Measurements from ENCODE around the gene ROBO1. TPM values are rescaled to one million over a fixed set of nuclear protein-coding genes. Genes with fewer than 3 reads are reported as not detected.

ROBO1 gene
- total RNA-seq, 1 donor from 2014 or later = 43.7 TPM

GRCh38 chr3:78917536-78917935 is 850.3 kb downstream of the ROBO1 start:
- H3K4me3 Mint-ChIP-seq (ENCODE audit: unreplicated experiment) = no peak overlapping the region
- H3K27me3 Mint-ChIP-seq (ENCODE audit: low read depth) = no peaks in the 10 kb centered on the region
- H3K27ac Mint-ChIP-seq (ENCODE audit: unreplicated experiment) = peak overlapping the region; percentile 86
- H3K4me1 Mint-ChIP-seq (ENCODE audit: low read depth) = peaks cover 29% of the 10 kb centered on the region
- DNase-seq (ENCODE audit: low spot score) = no peak
- TF ChIP-seq CTCF (IDR thresholded peaks at IDR 0.05) = no peak
- no peaks in the 10 kb centered on the region for H3K9me3 Mint-ChIP-seq (ENCODE audit: low read depth)
- H3K36me3 Mint-ChIP-seq (ENCODE audit: low read depth) = no peaks in the 10 kb centered on the region

- no peak overlapping the region for H3K27ac Mint-ChIP-seq (ENCODE audit: unreplicated experiment)
- H3K4me1 Mint-ChIP-seq (ENCODE audit: low read depth) = peaks cover 21% of the 10 kb centered on the region
- DNase-seq (ENCODE audit: low spot score) = no peak
- H3K9me3 Mint-ChIP-seq (ENCODE audit: low read depth) = no peaks in the 10 kb centered on the region
- no peak overlapping the region for H3K4me3 Mint-ChIP-seq (ENCODE audit: unreplicated experiment)
- TF ChIP-seq CTCF (IDR thresholded peaks at IDR 0.05) = no peak
- H3K36me3 Mint-ChIP-seq (ENCODE audit: low read depth) = no peaks in the 10 kb centered on the region
- no peaks in the 10 kb centered on the region for H3K27me3 Mint-ChIP-seq (ENCODE audit: low read depth)
Observed at GRCh38 chr3:78913711-78914110, 854.1 kb downstream of the ROBO1 start.

GRCh38 chr3:78912687-78913086 is 855.1 kb downstream of the ROBO1 start:
- Mint-ChIP-seq H3K4me3 (ENCODE audit: unreplicated experiment) (no peak overlapping the region), H3K27me3 (ENCODE audit: low read depth) (no peaks in the 10 kb centered on the region), H3K36me3 (ENCODE audit: low read depth) (no peaks in the 10 kb centered on the region), H3K4me1 (ENCODE audit: low read depth) (peaks cover 10% of the 10 kb centered on the region), H3K9me3 (ENCODE audit: low read depth) (no peaks in the 10 kb centered on the region), H3K27ac (ENCODE audit: unreplicated experiment) (no peak overlapping the region)
- TF ChIP-seq CTCF (IDR thresholded peaks at IDR 0.05) = no peak
- DNase-seq (ENCODE audit: low spot score) = no peak

- Mint-ChIP-seq H3K27ac (ENCODE audit: unreplicated experiment) (no peak overlapping the region), H3K4me3 (ENCODE audit: unreplicated experiment) (no peak overlapping the region)
Observed at GRCh38 chr3:78912259-78912658, 855.5 kb downstream of the ROBO1 start.

GRCh38 chr3:78911394-78911793 is 856.4 kb downstream of the ROBO1 start:
- no peaks in the 10 kb centered on the region for H3K36me3 Mint-ChIP-seq (ENCODE audit: low read depth)
- no peaks in the 10 kb centered on the region for H3K27me3 Mint-ChIP-seq (ENCODE audit: low read depth)
- H3K4me1 Mint-ChIP-seq (ENCODE audit: low read depth) = peaks cover 14% of the 10 kb centered on the region
- peaks cover 6% of the 10 kb centered on the region for H3K9me3 Mint-ChIP-seq (ENCODE audit: low read depth)
- no peak overlapping the region for H3K4me3 Mint-ChIP-seq (ENCODE audit: unreplicated experiment)
- no peak for TF ChIP-seq CTCF (IDR thresholded peaks at IDR 0.05)
- no peak overlapping the region for H3K27ac Mint-ChIP-seq (ENCODE audit: unreplicated experiment)
- no peak for DNase-seq (ENCODE audit: low spot score)

More at GRCh38 chr3:78912259-78912658, 855.5 kb downstream of the ROBO1 start:
- Mint-ChIP-seq H3K4me1 (ENCODE audit: low read depth) (peaks cover 10% of the 10 kb centered on the region), H3K36me3 (ENCODE audit: low read depth) (no peaks in the 10 kb centered on the region), H3K27me3 (ENCODE audit: low read depth) (no peaks in the 10 kb centered on the region), H3K9me3 (ENCODE audit: low read depth) (peaks cover 4% of the 10 kb centered on the region)
- DNase-seq (ENCODE audit: low spot score) = no peak
- no peak for TF ChIP-seq CTCF (IDR thresholded peaks at IDR 0.05)
